K562 (cell line): ENCODE measurements around the gene OSBP2. TPM values are rescaled to one million over a fixed set of nuclear protein-coding genes. Genes with fewer than 3 reads are reported as not detected.

Experiments used
- CBX1 ChIP-seq: sonication (generic); IDR thresholded peaks from 2 replicates; pipeline ENCODE4 v1.6.1; 2016; ENCODE audit warnings: antibody characterized with exemption, low read depth, mild to moderate bottlenecking
- CREB3L1 ChIP-seq: fragments of 450-650 bp; IDR thresholded peaks from 2 replicates; pipeline ENCODE4 v1.6.1; 2014; ENCODE audit warnings: low read depth, mild to moderate bottlenecking, moderate library complexity, borderline replicate concordance
- CXXC5 ChIP-seq: fragments of 250-450 bp; sonication (Bioruptor Pico); IDR thresholded peaks from 2 replicates; pipeline ENCODE4 v1.8.0; 2022; ENCODE audit warnings: inconsistent platforms, mild to moderate bottlenecking, moderate library complexity
- ELK3 ChIP-seq: fragments of 450-650 bp; formaldehyde crosslinking; IDR thresholded peaks from 2 replicates; pipeline ENCODE4 v1.4.0; 2020; ENCODE audit warnings: mild to moderate bottlenecking
- ETV5 ChIP-seq: sonication (generic); formaldehyde crosslinking; IDR thresholded peaks from 2 replicates; pipeline ENCODE4 v1.4.0; 2020; ENCODE audit warnings: low read depth, mild to moderate bottlenecking, missing genetic modification reagents
- GABPA ChIP-seq: fragments of 200-800 bp; sonication (Bioruptor generic); conservative IDR thresholded peaks from 2 replicates; pipeline ENCODE4 v1.6.1; 2016; ENCODE audit warnings: low read depth, missing genetic modification characterization, missing compliant biosample characterization
- GATA2 ChIP-seq: sonication (generic); formaldehyde crosslinking; IDR thresholded peaks from 2 replicates; pipeline ENCODE4 v1.4.0; 2020; ENCODE audit warnings: mild to moderate bottlenecking, missing genetic modification reagents
- GTF2E2 ChIP-seq: fragments of 200-800 bp; sonication (Bioruptor generic); IDR thresholded peaks from 2 replicates; pipeline ENCODE4 v1.6.1; 2016; ENCODE audit warnings: missing genetic modification characterization, missing compliant biosample characterization
- ILF3 ChIP-seq: fragments of 450-650 bp; IDR thresholded peaks from 2 replicates; pipeline ENCODE4 v1.6.1; 2018; ENCODE audit warnings: antibody characterized with exemption, mild to moderate bottlenecking, moderate library complexity, borderline replicate concordance
- MECOM ChIP-seq: fragments of 250-450 bp; sonication (Bioruptor Pico); IDR thresholded peaks from 2 replicates; pipeline ENCODE4 v1.8.0; 2022; ENCODE audit warnings: inconsistent platforms
- NCOR1 ChIP-seq: fragments of 450-650 bp; IDR thresholded peaks from 2 replicates; pipeline ENCODE4 v1.6.1; 2016; ENCODE audit warnings: mild to moderate bottlenecking, moderate library complexity
- NEUROD1 ChIP-seq: fragments of 150-350 bp; IDR thresholded peaks from 2 replicates; pipeline ENCODE4 v1.6.1; 2014; ENCODE audit warnings: borderline replicate concordance, low read length, low read depth; ENCODE audit not compliant: partially characterized antibody
- NUFIP1 ChIP-seq: fragments of 450-650 bp; IDR thresholded peaks from 2 replicates; pipeline ENCODE4 v1.6.1; 2018; ENCODE audit not compliant: partially characterized antibody
- POLR2B ChIP-seq: fragments of 450-650 bp; IDR thresholded peaks from 2 replicates; pipeline ENCODE4 v1.6.1; 2018; ENCODE audit warnings: low read depth; ENCODE audit not compliant: partially characterized antibody
- RNF2 ChIP-seq: sonication (generic); IDR thresholded peaks from 2 replicates; pipeline ENCODE4 v1.6.1; 2016
- STAT5A ChIP-seq: IDR thresholded peaks from 2 replicates; pipeline ENCODE4 v1.6.1; 2012; ENCODE audit warnings: low read length, inconsistent platforms, borderline replicate concordance
- TBP ChIP-seq: optimal IDR thresholded peaks from 2 replicates; pipeline ENCODE3; 2011; ENCODE audit warnings: low read depth, low read length, improper control_type of control experiment
- TCF7 ChIP-seq: sonication (generic); IDR thresholded peaks from 2 replicates; pipeline ENCODE4 v1.6.1; 2016; ENCODE audit warnings: antibody characterized with exemption, borderline replicate concordance
- YBX1 ChIP-seq: fragments of 450-650 bp; IDR thresholded peaks from 2 replicates; pipeline ENCODE4 v1.7.1; 2016; ENCODE audit warnings: mild to moderate bottlenecking
- ZNF165 ChIP-seq: fragments of 250-450 bp; sonication (Bioruptor Pico); IDR thresholded peaks from 2 replicates; pipeline ENCODE4 v1.4.0; 2020; ENCODE audit warnings: borderline replicate concordance
- ZNF347 ChIP-seq: fragments of 450-650 bp; formaldehyde crosslinking; IDR thresholded peaks from 2 replicates; pipeline ENCODE4 v1.4.0; 2020; ENCODE audit warnings: low read depth, mild to moderate bottlenecking, moderate library complexity
- ZNF436 ChIP-seq: fragments of 250-450, 450-650 bp; sonication (Bioruptor Pico); formaldehyde crosslinking; IDR thresholded peaks from 2 replicates; pipeline ENCODE4 v1.7.0; 2020; ENCODE audit warnings: mild to moderate bottlenecking
- ZNF76 ChIP-seq: fragments of 250-450 bp; sonication (Bioruptor Pico); IDR thresholded peaks from 2 replicates; pipeline ENCODE4 v1.4.0; 2020; ENCODE audit warnings: mild to moderate bottlenecking, moderate library complexity, borderline replicate concordance
- ZNF785 ChIP-seq: fragments of 250-450 bp; sonication (Bioruptor Pico); IDR thresholded peaks from 2 replicates; pipeline ENCODE4 v1.4.0; 2020; ENCODE audit warnings: mild to moderate bottlenecking
- polyA plus RNA-seq, 8 experiments: library from polyadenylated mRNA; depleted of rRNA in 4 of 8; stranded (reverse) in 5 of 8; unstranded in 3 of 8; fragments of >200 nt; fragmentation: Nextera tagmentation in 2 of 8; fragmentation: Illumina TruSeq in 1 of 8; extraction: Ambion mirVana in 2 of 8; extraction: Trizol in 1 of 8; gene quantifications; 2 replicates each; pipeline versions ENCODE4 v1.2.1 to v1.2.3, GENCODE V29; 2011 to 2014; ENCODE audit warnings: inconsistent platforms in 1 of 8, missing spikeins in 1 of 8
- total RNA-seq, 7 experiments: library from RNA; depleted of rRNA in 6 of 7; stranded (reverse); fragments of >200 nt in 6 of 7; fragmentation: Illumina TruSeq in 2 of 7; extraction: Trizol in 2 of 7; gene quantifications; 2 replicates each; pipeline versions ENCODE4 v1.2.1 to v1.2.3, GENCODE V29; 2011 to 2021; ENCODE audit warnings: low replicate concordance in 1 of 7
- TF ChIP-seq, protein P1 (sequence below): sonication (generic); formaldehyde crosslinking; IDR thresholded peaks from 2 replicates; pipeline ENCODE4 v1.8.1; 2023; ENCODE audit warnings: mild to moderate bottlenecking, missing genetic modification reagents, moderate library complexity
- TF ChIP-seq, protein P2 (sequence below): fragments of 250-450 bp; sonication (Bioruptor Pico); IDR thresholded peaks from 2 replicates; pipeline ENCODE4 v1.6.1; 2021; ENCODE audit warnings: mild to moderate bottlenecking

The OSBP2 gene
- total and polyA plus RNA-seq, 9 of the 15 experiments (the other 6 are each of a cell fraction or from before 2014, with no cell fraction given): 0.52 to 29.5 (median 21.6) TPM

GRCh38 chr22:30881361-30882183 is 186.9 kb downstream of the OSBP2 start (continued):
- TF ChIP-seq, protein P1, sequence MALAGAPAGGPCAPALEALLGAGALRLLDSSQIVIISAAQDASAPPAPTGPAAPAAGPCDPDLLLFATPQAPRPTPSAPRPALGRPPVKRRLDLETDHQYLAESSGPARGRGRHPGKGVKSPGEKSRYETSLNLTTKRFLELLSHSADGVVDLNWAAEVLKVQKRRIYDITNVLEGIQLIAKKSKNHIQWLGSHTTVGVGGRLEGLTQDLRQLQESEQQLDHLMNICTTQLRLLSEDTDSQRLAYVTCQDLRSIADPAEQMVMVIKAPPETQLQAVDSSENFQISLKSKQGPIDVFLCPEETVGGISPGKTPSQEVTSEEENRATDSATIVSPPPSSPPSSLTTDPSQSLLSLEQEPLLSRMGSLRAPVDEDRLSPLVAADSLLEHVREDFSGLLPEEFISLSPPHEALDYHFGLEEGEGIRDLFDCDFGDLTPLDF (CRISPR knock-in tag): no peak
- TF ChIP-seq POLR2B (peak; percentile 41), CREB3L1 (peak; percentile 18; the same call in 1 of the 2 replicates), GABPA (tag) (no peak), RNF2 (peak; percentile 92), CXXC5 (peak; percentile 57), ETV5 (0 out of 2 replicates have a peak, but pooled peaks have one; percentile 6), STAT5A (peak; percentile 75), TBP (peak; percentile 87), ZNF76 (CRISPR knock-in tag) (no peak), NCOR1 (peak; percentile 78), YBX1 (no peak), ZNF347 (CRISPR knock-in tag) (no peak), NEUROD1 (peak; percentile 54), GATA2 (CRISPR knock-in tag) (no peak), ZNF785 (CRISPR knock-in tag) (no peak), ZNF165 (CRISPR knock-in tag) (no peak), GTF2E2 (tag) (no peak), ZNF436 (CRISPR knock-in tag) (no peak), NUFIP1 (no peak), TCF7 (no peak), ILF3 (no peak), ELK3 (CRISPR knock-in tag) (no peak), MECOM (CRISPR knock-in tag) (no peak), CBX1 (0 out of 2 replicates have a peak, but pooled peaks have one; percentile 36)
- TF ChIP-seq, protein P2, sequence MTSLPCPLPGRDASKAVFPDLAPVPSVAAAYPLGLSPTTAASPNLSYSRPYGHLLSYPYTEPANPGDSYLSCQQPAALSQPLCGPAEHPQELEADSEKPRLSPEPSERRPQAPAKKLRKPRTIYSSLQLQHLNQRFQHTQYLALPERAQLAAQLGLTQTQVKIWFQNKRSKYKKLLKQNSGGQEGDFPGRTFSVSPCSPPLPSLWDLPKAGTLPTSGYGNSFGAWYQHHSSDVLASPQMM (CRISPR knock-in tag): no peak
